Suppressor macrophage treated with lipopolysaccharide for 1 hour (primary cell): ENCODE data around the gene EPB41L4A.
"Not testable (repeated sequence)": the region's sequence is repeated elsewhere in the genome, so short reads cannot be mapped to it uniquely, and the experiment has no call there.

Source experiments
- DNase-seq, 3 donors: peaks; one replicate each; pipeline ENCODE4 v3.0.0-alpha.2; 2020 to 2022

The EPB41L4A gene

GRCh38 chr5:112250551-112250950 lies 168.5 kb downstream of the EPB41L4A start:
- no peak for DNase-seq

- no peak for DNase-seq
These were observed 170.5 kb downstream of the EPB41L4A start for GRCh38 chr5:112248623-112249022.

- DNase-seq = no peak
These were observed 171.1 kb downstream of the EPB41L4A start for GRCh38 chr5:112247960-112248359.

- no peak for DNase-seq
These were observed 173.4 kb downstream of the EPB41L4A start for GRCh38 chr5:112245656-112246055.

DNA sequence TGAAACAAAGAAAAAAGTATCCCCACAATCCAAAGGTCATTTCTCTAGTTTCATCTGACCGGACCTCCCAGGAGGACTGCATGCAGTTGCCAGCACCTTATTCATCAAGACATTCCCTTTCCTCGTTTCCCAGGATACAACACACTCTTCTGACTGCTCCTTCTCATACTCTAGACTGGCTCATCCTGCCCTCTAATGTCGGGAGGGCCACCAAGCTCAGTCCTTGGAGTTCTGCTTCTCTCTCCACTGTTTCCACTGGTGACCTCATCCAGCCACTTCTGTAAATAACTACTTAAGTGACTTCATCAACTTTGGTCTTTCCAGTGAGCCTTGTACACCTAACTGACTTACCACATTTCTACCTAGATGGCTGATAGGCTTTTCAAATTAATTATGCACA lies 179.1 kb downstream of the EPB41L4A start:
- peak; percentile 14 to 22 (median 22) for DNase-seq

- no peak for DNase-seq
These were observed 180.6 kb downstream of the EPB41L4A start for GRCh38 chr5:112238473-112238872.

GRCh38 chr5:112237456-112237855 lies 181.6 kb downstream of the EPB41L4A start:
- DNase-seq = no peak

DNA sequence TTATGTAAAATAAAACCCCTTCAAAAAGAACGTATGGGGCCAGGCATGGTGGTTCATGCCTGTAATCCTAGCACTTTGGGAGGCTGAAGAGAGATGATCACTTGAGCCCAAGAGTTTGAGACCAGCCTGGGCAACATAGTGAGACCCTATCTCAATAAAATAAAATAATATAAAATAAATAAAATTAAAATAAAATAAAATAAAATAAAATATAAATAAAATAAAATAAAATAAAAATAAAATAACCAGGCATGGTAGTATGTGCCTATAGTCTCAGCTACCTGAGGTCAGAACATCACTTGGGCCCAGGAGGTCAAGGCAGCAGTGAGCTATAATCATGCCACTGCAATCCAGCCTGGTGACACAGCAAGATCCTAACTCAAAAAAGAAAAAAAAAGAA lies 185.1 kb downstream of the EPB41L4A start:
- DNase-seq = no peak

- no peak for DNase-seq
These were observed 186.4 kb downstream of the EPB41L4A start for GRCh38 chr5:112232667-112233066.

- no peak for DNase-seq
These were observed 188.5 kb downstream of the EPB41L4A start for GRCh38 chr5:112230606-112231005.

DNA sequence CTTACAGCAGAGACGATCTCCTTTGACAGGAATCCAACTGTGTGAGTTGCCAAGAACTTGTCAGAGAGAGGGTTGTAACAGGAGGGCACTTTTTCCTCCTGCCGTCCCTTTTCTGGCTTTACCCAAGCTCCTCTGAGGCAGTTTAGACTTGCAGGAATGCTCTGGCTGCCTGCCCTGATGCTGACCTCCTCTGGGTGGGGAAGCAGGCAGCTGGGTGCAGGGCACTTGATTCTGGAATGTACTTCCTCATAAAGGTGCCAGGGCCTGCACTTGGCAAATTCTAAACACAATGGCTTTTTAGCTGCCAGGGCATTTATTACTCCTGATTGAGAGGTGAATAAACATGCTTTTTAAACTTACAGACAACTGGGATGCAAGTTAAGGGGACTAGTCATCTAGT lies 190.4 kb downstream of the EPB41L4A start:
- peak in 1 of 3 donors; percentile 3 for DNase-seq

DNA sequence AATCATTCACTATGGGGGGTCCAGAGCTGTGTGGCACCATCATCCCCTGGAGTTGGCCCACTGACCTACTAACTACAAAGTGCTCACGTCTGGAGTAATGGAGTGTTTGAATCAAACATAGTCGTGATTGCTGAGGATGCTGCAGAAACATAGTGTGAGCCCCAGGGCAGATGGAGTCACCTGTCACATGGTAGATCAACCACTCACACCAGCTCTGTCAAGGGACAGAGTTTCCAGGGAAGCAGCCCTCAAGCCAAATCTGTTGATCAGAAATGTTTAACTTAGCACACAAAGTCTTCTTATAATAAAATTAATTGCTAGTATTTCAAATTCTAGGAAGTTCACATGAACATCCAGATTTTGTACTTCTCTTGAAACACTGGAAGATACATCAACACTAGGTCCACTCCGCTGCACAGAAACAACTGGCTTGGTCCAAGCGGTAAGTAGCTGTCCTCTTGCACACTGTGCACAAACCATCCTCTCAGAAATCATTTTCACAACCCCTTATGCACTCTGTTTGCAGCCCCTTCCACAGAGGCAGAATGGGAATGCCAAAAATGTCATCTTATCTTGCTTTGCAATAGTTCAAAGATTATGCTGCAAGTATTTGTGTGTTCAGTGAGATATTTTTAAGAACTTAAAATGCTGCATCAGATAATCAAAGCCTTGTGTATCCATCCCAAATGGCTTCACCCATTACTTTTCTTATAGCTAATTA lies 191.0 kb downstream of the EPB41L4A start:
- DNase-seq = no peak

- DNase-seq = no peak
These were observed 192.9 kb downstream of the EPB41L4A start for GRCh38 chr5:112226215-112226614.

DNA sequence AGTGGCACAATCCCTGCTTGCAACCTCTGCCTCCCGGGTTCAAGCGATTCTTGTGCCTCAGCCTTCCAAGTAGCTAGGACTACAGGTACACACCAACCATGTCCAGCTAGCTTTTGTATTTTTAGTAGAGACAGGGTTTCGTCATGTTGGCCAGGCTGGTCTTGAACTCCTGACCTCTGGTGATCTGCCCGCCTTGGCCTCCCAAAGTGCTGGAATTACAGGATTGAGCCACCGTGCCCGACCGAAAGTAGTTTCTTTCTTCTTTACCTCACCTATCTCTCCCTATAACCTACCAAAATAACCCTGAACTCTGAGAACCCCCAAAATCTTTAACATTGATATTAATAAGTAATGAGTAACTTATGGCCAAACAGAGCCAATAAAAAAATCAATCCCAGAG lies 196.1 kb downstream of the EPB41L4A start:
- DNase-seq = not testable (repeated sequence)

GRCh38 chr5:112221128-112221527 lies 197.9 kb downstream of the EPB41L4A start:
- DNase-seq = no peak

DNA sequence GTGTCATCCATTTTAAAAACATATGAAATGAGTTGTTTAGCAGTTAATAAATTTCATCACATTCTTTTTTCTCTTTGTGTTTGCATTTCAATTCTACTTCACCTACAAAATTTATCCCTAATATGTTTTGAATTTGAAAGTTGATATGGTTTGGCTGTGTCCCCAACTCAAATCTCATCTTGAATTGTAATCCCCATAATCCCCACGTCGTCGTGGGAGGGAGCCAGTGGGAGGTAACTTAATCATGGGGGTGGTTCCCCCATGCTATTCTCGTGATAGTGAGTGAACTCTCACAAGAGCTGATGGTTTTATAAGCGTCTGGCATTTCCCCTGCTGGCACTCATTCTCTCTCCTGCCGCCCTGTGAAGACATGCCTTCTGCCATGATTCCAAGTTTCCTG lies 200.1 kb downstream of the EPB41L4A start:
- DNase-seq = no peak

GRCh38 chr5:112217843-112218579 lies 201.1 kb downstream of the EPB41L4A start:
- DNase-seq = no peak

- DNase-seq = no peak
These were observed 202.9 kb downstream of the EPB41L4A start for GRCh38 chr5:112216140-112216539.

DNA sequence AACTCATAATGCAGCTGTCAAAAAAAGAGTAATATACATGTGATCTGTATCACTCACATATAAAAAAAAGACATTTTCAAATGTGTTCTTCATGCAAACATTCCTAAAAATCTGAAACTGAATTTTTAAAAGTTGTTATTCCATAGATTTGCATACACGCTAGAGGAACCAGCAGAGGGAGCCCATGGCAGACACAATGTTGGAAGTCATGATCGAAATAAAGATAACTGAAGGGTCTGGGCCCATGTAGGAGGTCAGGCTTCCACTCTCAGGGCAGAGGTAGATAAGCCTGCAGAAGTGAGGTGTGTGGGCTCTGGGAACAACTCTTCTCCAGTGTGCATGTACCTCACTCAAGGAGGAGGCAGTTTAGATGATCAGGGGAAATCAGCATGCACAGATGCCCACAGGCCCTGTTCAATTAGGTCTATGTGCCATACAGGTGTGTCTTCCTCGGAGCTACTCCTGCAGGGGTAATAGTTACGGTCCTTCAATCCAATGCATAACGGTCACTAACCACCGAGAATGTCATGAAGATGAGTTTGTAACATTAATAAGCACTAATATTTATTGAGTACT lies 208.6 kb downstream of the EPB41L4A start:
- DNase-seq = peak; percentile 33 to 38 (median 35)

GRCh38 chr5:112208699-112209615 lies 210.1 kb downstream of the EPB41L4A start:
- DNase-seq = peak; percentile 77 to 88 (median 83)

DNA sequence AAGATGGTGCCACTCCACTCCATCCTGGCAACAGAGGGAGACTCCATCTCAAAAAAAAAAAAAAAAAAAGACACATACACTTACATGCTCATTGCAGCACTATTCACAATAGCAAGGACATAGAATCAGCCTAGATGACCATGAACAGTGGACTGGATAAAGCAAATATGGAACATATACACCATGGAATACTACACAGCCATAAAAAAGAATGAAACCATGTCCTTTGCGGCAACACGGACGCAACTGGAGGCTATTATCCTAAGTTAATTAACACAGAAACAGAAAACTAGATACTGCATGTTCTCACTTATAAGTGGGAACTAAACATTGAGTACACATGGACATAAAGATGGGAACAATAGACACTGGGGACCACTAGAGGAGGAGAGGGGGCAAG lies 210.9 kb downstream of the EPB41L4A start:
- not testable (repeated sequence) for DNase-seq

DNA sequence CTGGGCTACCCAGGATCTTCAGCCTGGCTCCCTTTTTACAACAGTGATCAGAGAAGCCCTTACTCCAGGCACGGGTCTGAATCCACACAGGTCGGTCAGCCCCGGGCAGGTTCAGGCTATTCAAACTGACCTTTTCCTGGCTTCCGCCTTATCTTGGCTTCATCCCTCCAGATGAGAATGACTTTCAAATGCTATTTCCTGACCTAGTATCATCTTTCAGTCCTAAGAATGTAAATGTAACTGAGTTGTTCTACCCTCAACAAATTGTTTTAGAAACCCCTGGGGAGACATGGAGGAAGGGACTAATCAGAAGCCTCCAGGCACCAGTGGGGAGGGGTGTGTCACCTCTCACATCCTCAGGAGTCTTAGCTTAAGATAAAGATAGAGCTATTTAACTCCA lies 213.2 kb downstream of the EPB41L4A start:
- no peak for DNase-seq

DNA sequence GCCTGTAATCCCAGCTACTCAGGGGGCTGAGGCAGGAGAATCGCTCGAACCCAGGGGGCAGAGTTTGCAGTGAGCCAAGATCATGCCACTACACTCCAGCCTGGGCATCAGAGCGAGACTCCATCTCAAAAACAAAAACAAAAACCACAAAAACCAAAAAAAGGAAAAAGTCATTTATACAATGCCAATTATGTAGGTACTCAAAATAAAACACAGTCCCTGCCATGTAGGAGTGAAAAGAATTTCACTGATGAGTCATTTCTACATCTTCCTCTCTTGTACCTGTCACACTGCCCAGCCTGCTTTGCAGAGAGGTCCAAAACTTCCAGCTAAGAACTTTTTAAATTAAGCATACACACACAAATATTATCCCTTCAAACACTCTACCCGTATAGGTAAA lies 215.8 kb downstream of the EPB41L4A start:
- no peak for DNase-seq
